ENCODE measurements around the gene ROBO4.

Gene ROBO4

DNA sequence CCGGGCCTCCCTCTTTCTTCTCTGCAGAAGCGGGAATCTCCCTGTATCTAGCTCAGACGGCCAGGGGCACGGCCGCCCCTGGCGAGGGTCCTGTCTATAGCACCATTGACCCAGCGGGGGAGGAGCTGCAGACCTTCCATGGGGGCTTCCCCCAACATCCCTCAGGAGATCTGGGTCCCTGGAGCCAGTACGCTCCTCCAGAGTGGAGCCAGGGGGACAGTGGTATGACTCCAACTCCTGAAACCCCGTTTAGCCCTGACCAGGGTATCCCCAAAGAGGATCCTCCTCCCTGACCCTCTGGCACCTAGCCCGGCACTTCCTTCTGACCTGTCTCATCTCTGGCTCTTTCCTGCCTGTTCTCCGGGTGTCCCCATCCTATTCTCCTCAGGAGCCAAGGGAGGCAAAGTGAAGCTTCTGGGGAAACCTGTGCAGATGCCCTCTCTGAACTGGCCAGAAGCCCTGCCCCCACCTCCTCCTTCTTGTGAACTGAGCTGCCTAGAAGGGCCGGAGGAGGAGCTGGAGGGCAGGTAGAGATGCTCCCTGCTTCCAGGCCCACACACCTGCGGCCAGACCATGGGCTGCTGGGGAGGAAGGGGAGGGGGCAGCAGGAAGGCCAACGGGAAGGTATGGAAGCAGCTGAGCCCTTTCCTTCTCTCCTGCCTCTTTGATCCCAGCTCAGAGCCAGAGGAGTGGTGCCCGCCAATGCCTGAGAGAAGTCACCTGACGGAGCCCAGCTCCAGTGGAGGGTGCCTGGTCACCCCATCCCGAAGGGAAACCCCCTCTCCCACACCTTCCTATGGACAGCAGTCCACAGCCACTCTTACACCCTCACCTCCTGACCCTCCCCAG lies 19.5 kb downstream of the ROBO4 start:
- H3K27me3 ChIP-seq (replicated peaks; ENCODE audit: insufficient read depth, low read length) = peaks cover 16% of the 10 kb centered on the region
- H3K9me3 ChIP-seq (replicated peaks; ENCODE audit: insufficient read depth, low read length) = no peaks in the 10 kb centered on the region
- no peak overlapping the region for H3K4me2 ChIP-seq (ENCODE audit: low read depth, low read length)
- no peak overlapping the region for H2AFZ ChIP-seq (ENCODE audit: low read length)
- no peaks in the 10 kb centered on the region for H3F3A ChIP-seq (ENCODE audit: insufficient read depth, low read length)
- no peaks in the 10 kb centered on the region for H3K4me1 ChIP-seq (ENCODE audit: low read length)
- H4K20me1 ChIP-seq (ENCODE audit: insufficient read depth, low read length) = no peaks in the 10 kb centered on the region
- H3K9me2 ChIP-seq (replicated peaks; ENCODE audit: insufficient read depth, low read length) = no peaks in the 10 kb centered on the region
- no peak overlapping the region for H3K9ac ChIP-seq (ENCODE audit: low read length)
- no peaks in the 10 kb centered on the region for H3K36me3 ChIP-seq (replicated peaks; ENCODE audit: insufficient read depth, low read length)
- no peak overlapping the region for H3K4me3 ChIP-seq (ENCODE audit: low read length)
- no peak for DNase-seq
- no peak overlapping the region for H3K27ac ChIP-seq (ENCODE audit: low read length)
- no peaks in the 10 kb centered on the region for H3K79me2 ChIP-seq (ENCODE audit: low read length)
- TF ChIP-seq EZH2phosphoT487 (IDR thresholded peaks at IDR 0.05; ENCODE audit: low read length) = no peak
- TF ChIP-seq EZH2 (optimal IDR thresholded peaks at IDR 0.05; ENCODE audit: low read depth, low read length) = no peak
- TF ChIP-seq CTCF (IDR thresholded peaks at IDR 0.05; ENCODE audit: low read length) = no peak

DNA sequence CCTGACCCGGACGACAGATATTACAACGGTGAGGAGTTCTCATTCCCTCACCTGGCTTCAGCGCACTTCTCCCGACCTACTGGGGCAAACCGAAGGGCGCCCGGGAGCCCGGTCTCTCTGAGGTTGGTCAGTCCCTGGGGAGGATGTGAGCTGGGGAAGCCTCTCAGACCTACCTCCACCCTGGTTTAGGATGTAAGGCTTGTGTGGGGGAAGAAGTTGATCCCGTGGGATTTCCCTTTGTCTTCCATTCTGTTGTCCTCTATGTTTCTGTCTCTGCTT lies 20.1 kb downstream of the ROBO4 start:
- Histone ChIP-seq H3K9me2 (replicated peaks; ENCODE audit: insufficient read depth, low read length) (no peaks in the 10 kb centered on the region), H3K9ac (ENCODE audit: low read length) (no peak overlapping the region), H3K4me3 (ENCODE audit: low read length) (no peak overlapping the region), H3K27me3 (replicated peaks; ENCODE audit: insufficient read depth, low read length) (peaks cover 21% of the 10 kb centered on the region), H2AFZ (ENCODE audit: low read length) (no peak overlapping the region), H3K9me3 (replicated peaks; ENCODE audit: insufficient read depth, low read length) (no peaks in the 10 kb centered on the region), H3F3A (ENCODE audit: insufficient read depth, low read length) (no peaks in the 10 kb centered on the region), H3K27ac (ENCODE audit: low read length) (no peak overlapping the region), H3K79me2 (ENCODE audit: low read length) (no peaks in the 10 kb centered on the region), H3K36me3 (replicated peaks; ENCODE audit: insufficient read depth, low read length) (no peaks in the 10 kb centered on the region), H3K4me1 (ENCODE audit: low read length) (no peaks in the 10 kb centered on the region), H4K20me1 (ENCODE audit: insufficient read depth, low read length) (no peaks in the 10 kb centered on the region), H3K4me2 (ENCODE audit: low read depth, low read length) (no peak overlapping the region)
- TF ChIP-seq EZH2phosphoT487 (IDR thresholded peaks at IDR 0.05; ENCODE audit: low read length) (no peak), CTCF (IDR thresholded peaks at IDR 0.05; ENCODE audit: low read length) (no peak), EZH2 (optimal IDR thresholded peaks at IDR 0.05; ENCODE audit: low read depth, low read length) (no peak)
- DNase-seq = no peak

DNA sequence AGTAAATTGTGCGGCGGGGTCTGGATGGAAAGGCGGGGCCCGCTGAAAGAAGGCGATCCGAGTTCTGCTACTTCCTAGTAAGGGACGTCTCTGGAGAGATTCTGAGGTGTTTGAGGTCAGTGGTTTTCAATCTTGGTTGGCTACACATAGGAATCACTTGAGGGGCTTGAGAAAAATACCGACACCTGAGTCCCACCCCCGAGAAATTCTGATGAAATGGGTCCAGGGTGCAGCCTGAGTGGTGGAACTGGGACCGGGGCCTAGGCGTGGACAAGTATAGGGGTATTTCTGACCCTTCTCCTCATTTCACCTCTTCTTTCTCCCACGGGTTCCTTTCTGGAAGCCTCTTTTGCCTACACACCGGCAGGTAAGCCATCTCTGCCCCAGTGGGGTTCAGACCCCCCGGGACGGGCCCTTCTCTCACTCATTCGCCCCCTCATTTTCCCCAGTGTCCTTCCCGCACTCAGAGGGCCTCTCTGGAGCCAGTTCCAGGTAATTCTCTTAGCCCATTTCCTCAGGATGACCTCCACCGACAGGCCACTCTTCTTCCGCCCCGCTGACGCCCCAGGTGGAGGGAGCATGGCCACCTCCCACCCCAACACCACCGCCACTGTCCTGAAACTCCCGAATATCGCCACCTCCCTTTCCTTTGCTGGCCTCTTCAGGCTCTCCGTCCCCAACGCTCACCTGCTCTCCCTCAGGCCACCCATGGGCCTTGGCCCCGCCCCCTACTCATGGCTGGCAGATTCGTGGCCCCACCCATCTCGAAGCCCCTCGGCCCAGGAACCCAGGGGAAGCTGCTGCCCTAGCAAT lies 20.6 kb downstream of the ROBO4 start:
- no peak for TF ChIP-seq EZH2phosphoT487 (IDR thresholded peaks at IDR 0.05; ENCODE audit: low read length)
- TF ChIP-seq EZH2 (optimal IDR thresholded peaks at IDR 0.05; ENCODE audit: low read depth, low read length) = no peak
- TF ChIP-seq CTCF (IDR thresholded peaks at IDR 0.05; ENCODE audit: low read length) = no peak
- H3K36me3 ChIP-seq (replicated peaks; ENCODE audit: insufficient read depth, low read length) = no peaks in the 10 kb centered on the region
- no peak overlapping the region for H3K27ac ChIP-seq (ENCODE audit: low read length)
- H3K4me3 ChIP-seq (ENCODE audit: low read length) = peak overlapping the region; percentile 73
- peaks cover 26% of the 10 kb centered on the region for H3K27me3 ChIP-seq (replicated peaks; ENCODE audit: insufficient read depth, low read length)
- no peaks in the 10 kb centered on the region for H3F3A ChIP-seq (ENCODE audit: insufficient read depth, low read length)
- peak overlapping the region; percentile 78; the same call in 1 of the 2 replicates for H3K4me2 ChIP-seq (ENCODE audit: low read depth, low read length)
- no peaks in the 10 kb centered on the region for H3K9me2 ChIP-seq (replicated peaks; ENCODE audit: insufficient read depth, low read length)
- no peaks in the 10 kb centered on the region for H3K79me2 ChIP-seq (ENCODE audit: low read length)
- no peak for DNase-seq
- H3K9ac ChIP-seq (ENCODE audit: low read length) = peak overlapping the region; percentile 59; the same call in 1 of the 2 replicates
- peak overlapping the region; percentile 77 for H2AFZ ChIP-seq (ENCODE audit: low read length)
- H3K9me3 ChIP-seq (replicated peaks; ENCODE audit: insufficient read depth, low read length) = no peaks in the 10 kb centered on the region
- no peaks in the 10 kb centered on the region for H4K20me1 ChIP-seq (ENCODE audit: insufficient read depth, low read length)
- no peaks in the 10 kb centered on the region for H3K4me1 ChIP-seq (ENCODE audit: low read length)
